Aorta (tissue), 5 donors: ENCODE data around the gene FOXO4. TPM values are rescaled to one million over a fixed set of nuclear protein-coding genes. Genes with fewer than 3 reads are reported as not detected.

Source experiments
- ATAC-seq: fragments of 200-7000 bp; cut with Tn5 transposase; one replicate; pipeline ENCODE4 v1.9.1; 2022; ENCODE audit warnings: moderate library complexity; ENCODE audit not compliant: low FRiP score
- DNase-seq, 2 donors: peaks; one replicate each; pipeline ENCODE4 v3.0.0-alpha.2; 2020
- H3K27ac ChIP-seq, 2 donors: one replicate each; pipeline ENCODE4 v1.5.1; 2013; ENCODE audit warnings: low read length in 2 of 2, mild to moderate bottlenecking in 2 of 2, moderate library complexity in 2 of 2, control low read depth in 1 of 2, inconsistent platforms in 1 of 2, low read depth in 1 of 2
- H3K27me3 ChIP-seq, 2 donors: one replicate each; pipeline ENCODE4 v1.6.1; 2013; ENCODE audit warnings: control low read depth in 1 of 2, low read length in 1 of 2, mild to moderate bottlenecking in 1 of 2, moderate library complexity in 1 of 2; ENCODE audit not compliant: insufficient read depth in 2 of 2, control insufficient read depth in 1 of 2
- H3K36me3 ChIP-seq, 2 donors: one replicate each; pipeline ENCODE4 v1.6.1; 2013; ENCODE audit warnings: control low read depth in 1 of 2, low read length in 1 of 2, mild to moderate bottlenecking in 1 of 2; ENCODE audit not compliant: insufficient read depth in 2 of 2, control insufficient read depth in 1 of 2
- H3K4me1 ChIP-seq, 2 donors: one replicate each; pipeline ENCODE4 v1.6.1; 2013; ENCODE audit warnings: low read length in 2 of 2, control low read depth in 1 of 2, mild to moderate bottlenecking in 1 of 2, moderate library complexity in 1 of 2; ENCODE audit not compliant: insufficient read depth in 2 of 2, control insufficient read depth in 1 of 2
- H3K4me3 ChIP-seq, 2 donors: one replicate each; pipeline ENCODE4 v1.5.1; 2013; ENCODE audit warnings: low read length in 2 of 2, control low read depth in 1 of 2, mild to moderate bottlenecking in 1 of 2
- H3K9me3 ChIP-seq: one replicate; pipeline ENCODE4 v1.6.1; 2013; ENCODE audit warnings: mild to moderate bottlenecking, low read length; ENCODE audit not compliant: control insufficient read depth
- WGBS, 2 donors: extraction: QIAGEN DNeasy Blood & Tissue Kit; methylation state at CpG; one replicate each; pipeline ENCODE4 v1.1.7; 2013; 5-methylcytosine and 5-hydroxymethylcytosine counted together
- intact Hi-C, 2 donors: fragments of 100-400 bp; cut with DNase I; formaldehyde crosslinking; loops; one replicate each; pipeline versions ENCODE4 v1.14.2 to v1.15.0; 2022
- polyA plus RNA-seq, 2 donors: library from polyadenylated mRNA; stranded (reverse); fragments of 200-250 nt; gene quantifications; one replicate each; pipeline ENCODE4 v1.2.3, GENCODE V29; 2013
- total RNA-seq, 2 donors: library from RNA; stranded (reverse); fragmentation: NEBNext Ultra II Directional; extraction: Animal tissue kit (Norgen Biotek cat#: 25700); gene quantifications; one replicate each; pipeline ENCODE4 v1.2.1, GENCODE V29; 2021
- donor health status: healthy with polysubstance abuse.
- donor health status: Bipolar disorder and iron deficiency.
- donor health status: DM: no; HTN: no; CAD: no.
- donor health status: DM: no; HTN: no; CAD: no.
- donor health status: DM: yes; HTN: yes; CAD: no.

The FOXO4 gene
- total and polyA plus RNA-seq, 4 donors: 18.1 to 31.5 (median 27.0) TPM

GRCh38 chrX:71118032-71118984 is 22.7 kb downstream of the FOXO4 start, which contains the start of gene MED12:
Gene MED12, plus strand, starts transcription at chrX:71118596. Its CDS starts 159 bp downstream, at chrX:71118755.
- H3K4me3 ChIP-seq: peak within 1 kb of the TSS; percentile 37 to 79
- DNase-seq: peak; percentile 88 to 93
- H3K27ac ChIP-seq: no peak within 1 kb of the TSS
- H3K27me3 ChIP-seq: no peaks in the 10 kb centered on the region
- no peaks in the 10 kb centered on the region for H3K9me3 ChIP-seq
- peak; percentile 93 for ATAC-seq
- intact Hi-C loops: no loop called here
- no peaks in the 10 kb centered on the region for H3K4me1 ChIP-seq
- H3K36me3 ChIP-seq: peaks cover 2 to 6% of the 10 kb centered on the region in 2 donors
- 1 to 28% methylated on average over 56 of the region's 56 CpGs for WGBS, 2 donors

- H3K36me3 ChIP-seq: peaks cover 2 to 6% of the 10 kb centered on the region in 2 donors
- intact Hi-C loops: no loop called here
- no peak for DNase-seq
- H3K9me3 ChIP-seq: no peaks in the 10 kb centered on the region
- 0 to 25% methylated on average over 16 to 17 of the region's 17 CpGs for WGBS, 2 donors
- H3K27me3 ChIP-seq: no peaks in the 10 kb centered on the region
- H3K27ac ChIP-seq: no peak overlapping the region
- peak; percentile 27 for ATAC-seq
- H3K4me1 ChIP-seq: no peaks in the 10 kb centered on the region
- peak overlapping the region; percentile 37 to 79 for H3K4me3 ChIP-seq
These were observed 23.4 kb downstream of the FOXO4 start for GRCh38 chrX:71118985-71119535.

DNA sequence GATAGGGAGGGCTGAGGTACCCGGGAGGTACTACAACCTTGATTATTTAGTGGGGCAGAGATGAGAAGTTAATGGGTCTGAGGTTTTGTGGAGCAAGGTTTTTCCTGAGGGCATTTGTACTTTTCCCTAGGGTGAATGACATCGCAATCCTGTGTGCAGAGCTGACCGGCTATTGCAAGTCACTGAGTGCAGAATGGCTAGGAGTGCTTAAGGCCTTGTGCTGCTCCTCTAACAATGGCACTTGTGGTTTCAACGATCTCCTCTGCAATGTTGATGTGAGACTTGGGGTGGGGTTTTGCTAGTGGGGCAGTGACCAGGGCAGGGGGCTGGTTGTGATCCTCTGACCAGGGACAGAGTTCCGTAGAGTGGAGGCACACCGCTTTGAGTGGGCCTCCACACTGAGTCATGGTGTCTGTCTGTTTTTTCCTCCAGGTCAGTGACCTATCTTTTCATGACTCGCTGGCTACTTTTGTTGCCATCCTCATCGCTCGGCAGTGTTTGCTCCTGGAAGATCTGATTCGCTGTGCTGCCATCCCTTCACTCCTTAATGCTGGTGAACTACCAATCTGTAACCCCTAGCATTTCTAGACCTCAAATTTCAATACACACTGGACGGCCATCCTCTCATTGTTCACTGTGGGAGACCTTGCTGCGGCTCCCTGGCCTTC is 32.6 kb downstream of the FOXO4 start:
- H3K4me3 ChIP-seq: no peak overlapping the region
- no peaks in the 10 kb centered on the region for H3K9me3 ChIP-seq
- WGBS, 2 donors: 75 to 77% methylated on average over 12 of the region's 12 CpGs
- intact Hi-C loops: no loop called here
- no peaks in the 10 kb centered on the region for H3K4me1 ChIP-seq
- H3K27me3 ChIP-seq: no peaks in the 10 kb centered on the region
- no peak overlapping the region for H3K27ac ChIP-seq
- no peak for DNase-seq
- no peak for ATAC-seq
- H3K36me3 ChIP-seq: peaks cover 0 to 8% of the 10 kb centered on the region in 2 donors

GRCh38 chrX:71128915-71129765 is 33.5 kb downstream of the FOXO4 start:
- Histone ChIP-seq H3K4me1 (no peaks in the 10 kb centered on the region), H3K27ac (no peak overlapping the region), H3K27me3 (no peaks in the 10 kb centered on the region), H3K9me3 (no peaks in the 10 kb centered on the region), H3K36me3 (peaks cover 0 to 8% of the 10 kb centered on the region in 2 donors), H3K4me3 (no peak overlapping the region)
- ATAC-seq (peak; percentile 62), DNase-seq (peak; percentile 77 to 87)
- intact Hi-C loops: no loop called here
- WGBS, 2 donors: 32 to 36% methylated on average over 18 of the region's 18 CpGs

GRCh38 chrX:71131510-71131909 is 35.9 kb downstream of the FOXO4 start:
- no peak for ATAC-seq
- peaks cover 0 to 9% of the 10 kb centered on the region in 2 donors for H3K36me3 ChIP-seq

GRCh38 chrX:71140440-71140839 is 44.8 kb downstream of the FOXO4 start:
- DNase-seq: no peak
- H3K36me3 ChIP-seq: peaks cover 0 to 19% of the 10 kb centered on the region in 2 donors
- no peak overlapping the region for H3K4me3 ChIP-seq
- WGBS, 2 donors: 61 to 77% methylated on average over 6 of the region's 6 CpGs
- H3K9me3 ChIP-seq: no peaks in the 10 kb centered on the region
- ATAC-seq: no peak
- H3K4me1 ChIP-seq: peaks cover 0 to 2% of the 10 kb centered on the region in 2 donors
- no peak overlapping the region for H3K27ac ChIP-seq
- intact Hi-C loops: no loop called here
- no peaks in the 10 kb centered on the region for H3K27me3 ChIP-seq

More at GRCh38 chrX:71131510-71131909, 35.9 kb downstream of the FOXO4 start:
- Histone ChIP-seq H3K9me3 (no peaks in the 10 kb centered on the region), H3K27ac (no peak overlapping the region), H3K27me3 (no peaks in the 10 kb centered on the region), H3K4me3 (no peak overlapping the region), H3K4me1 (no peaks in the 10 kb centered on the region)
- 84 to 85% methylated on average over 4 of the region's 4 CpGs for WGBS, 2 donors
- intact Hi-C loops: no loop called here
- DNase-seq: no peak

GRCh38 chrX:71143508-71143907 is 47.9 kb downstream of the FOXO4 start:
- intact Hi-C loops: no loop called here
- no peak overlapping the region for H3K27ac ChIP-seq
- H3K4me1 ChIP-seq: peaks cover 0 to 2% of the 10 kb centered on the region in 2 donors
- no peaks in the 10 kb centered on the region for H3K9me3 ChIP-seq
- DNase-seq (peak in 1 of 2 donors; percentile 76), ATAC-seq (no peak)
- H3K36me3 ChIP-seq: peaks cover 0 to 6% of the 10 kb centered on the region in 2 donors
- 15 to 34% methylated on average over 6 of the region's 6 CpGs for WGBS, 2 donors
- H3K27me3 ChIP-seq: no peaks in the 10 kb centered on the region
- H3K4me3 ChIP-seq: no peak overlapping the region

DNA sequence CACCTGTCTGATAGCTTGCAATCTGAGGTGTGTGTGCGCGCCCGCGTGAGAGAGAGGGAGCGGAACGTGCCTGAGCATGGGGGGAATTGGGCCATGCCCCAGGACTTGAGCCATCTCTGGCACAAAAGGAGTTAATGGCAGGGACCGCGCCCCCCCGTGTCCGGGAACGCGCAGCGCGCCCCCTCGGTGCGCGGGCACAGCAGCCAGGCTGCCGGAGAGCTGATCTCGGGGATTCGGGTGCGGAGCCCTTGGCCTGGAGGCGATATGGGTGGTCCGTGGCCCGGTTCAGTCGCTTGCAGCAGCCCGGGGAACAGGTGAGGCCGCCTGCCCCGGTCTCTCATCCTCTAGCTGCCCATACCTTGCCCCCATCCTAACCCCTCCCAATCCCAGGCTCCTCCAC is 49.0 kb downstream of the FOXO4 start, which contains the start of gene NLGN3:
Gene NLGN3, plus strand, starts transcription at position 191 of the 400 bp plus-strand sequence. CDS start 2,909 bp downstream, outside the sequence.
- Histone ChIP-seq H3K27me3 (no peaks in the 10 kb centered on the region), H3K36me3 (peaks cover 0 to 6% of the 10 kb centered on the region in 2 donors), H3K4me3 (peak within 1 kb of the TSS in 1 of 2 donors; percentile 6), H3K4me1 (peaks cover 0 to 2% of the 10 kb centered on the region in 2 donors), H3K9me3 (no peaks in the 10 kb centered on the region), H3K27ac (no peak within 1 kb of the TSS)
- no peak for DNase-seq
- 3 to 30% methylated on average over 28 of the region's 28 CpGs for WGBS, 2 donors
- intact Hi-C loops: no loop called here
- ATAC-seq: no peak
